Epidermal melanocyte (primary cell): ENCODE results near the gene IGF1R.

ENCODE experiments used
- DNase-seq: peaks from one replicate; pipeline ENCODE4 v3.0.0; 2011; ENCODE audit warnings: low spot score; ENCODE audit not compliant: insufficient read length

IGF1R gene

GRCh38 chr15:98648654-98649471 lies 524 bp downstream of the IGF1R start:
- DNase-seq = no peak

GRCh38 chr15:98649472-98650416 lies 1.4 kb downstream of the IGF1R start:
- DNase-seq = no peak

- DNase-seq = no peak
Observed at GRCh38 chr15:98650417-98651035, 2.2 kb downstream of the IGF1R start.

- DNase-seq = no peak
Observed at GRCh38 chr15:98651036-98651481, 2.7 kb downstream of the IGF1R start.

- no peak for DNase-seq
Observed at GRCh38 chr15:98651581-98652220, 3.4 kb downstream of the IGF1R start.

GRCh38 chr15:98653686-98654085 lies 5.3 kb downstream of the IGF1R start:
- DNase-seq = no peak

GRCh38 chr15:98654790-98655360 lies 6.5 kb downstream of the IGF1R start:
- no peak for DNase-seq

GRCh38 chr15:98655732-98656131 lies 7.4 kb downstream of the IGF1R start:
- no peak for DNase-seq

- DNase-seq = no peak
Observed at GRCh38 chr15:98657721-98658120, 9.4 kb downstream of the IGF1R start.

- no peak for DNase-seq
Observed at GRCh38 chr15:98658831-98659699, 10.7 kb downstream of the IGF1R start.

- no peak for DNase-seq
Observed at GRCh38 chr15:98660055-98660454, 11.7 kb downstream of the IGF1R start.

GRCh38 chr15:98663045-98663444 lies 14.7 kb downstream of the IGF1R start:
- DNase-seq = no peak

GRCh38 chr15:98663606-98664005 lies 15.3 kb downstream of the IGF1R start:
- DNase-seq = no peak

- DNase-seq = no peak
Observed at GRCh38 chr15:98666441-98666840, 18.1 kb downstream of the IGF1R start.

GRCh38 chr15:98666841-98667240 lies 18.5 kb downstream of the IGF1R start:
- no peak for DNase-seq

- no peak for DNase-seq
Observed at GRCh38 chr15:98667521-98668179, 19.3 kb downstream of the IGF1R start.

GRCh38 chr15:98668566-98669308 lies 20.4 kb downstream of the IGF1R start:
- DNase-seq = no peak

- no peak for DNase-seq
Observed at GRCh38 chr15:98669638-98670037, 21.3 kb downstream of the IGF1R start.
